Measurements from ENCODE around the gene MASP1.

The MASP1 gene

GRCh38 chr3:187293516-187294430, 2.2 kb upstream of the MASP1 start:
- DNase-seq (ENCODE audit: low spot score), result no peak

GRCh38 chr3:187292631-187293515, 1.3 kb upstream of the MASP1 start:
- DNase-seq (ENCODE audit: low spot score), result no peak

- DNase-seq (ENCODE audit: low spot score), result no peak
Observed at GRCh38 chr3:187292181-187292580, 644 bp upstream of the MASP1 start.

GRCh38 chr3:187291001-187291511, 481 bp downstream of the MASP1 start:
- peak; percentile 48 for DNase-seq (ENCODE audit: low spot score)

GRCh38 chr3:187290503-187290902, 1.0 kb downstream of the MASP1 start:
- DNase-seq (ENCODE audit: low spot score), result no peak

- DNase-seq (ENCODE audit: low spot score), result no peak
Observed at GRCh38 chr3:187288855-187289605, 2.5 kb downstream of the MASP1 start.

- no peak for DNase-seq (ENCODE audit: low spot score)
Observed at GRCh38 chr3:187288131-187288854, 3.2 kb downstream of the MASP1 start.

GRCh38 chr3:187287256-187287655, 4.3 kb downstream of the MASP1 start:
- DNase-seq (ENCODE audit: low spot score), result no peak

- no peak for DNase-seq (ENCODE audit: low spot score)
Observed at GRCh38 chr3:187286467-187287059, 5.0 kb downstream of the MASP1 start.

GRCh38 chr3:187281191-187281714, 10.3 kb downstream of the MASP1 start:
- DNase-seq (ENCODE audit: low spot score), result no peak

GRCh38 chr3:187280644-187281043, 10.9 kb downstream of the MASP1 start:
- DNase-seq (ENCODE audit: low spot score), result no peak

GRCh38 chr3:187277129-187277462, 14.4 kb downstream of the MASP1 start:
- no peak for DNase-seq (ENCODE audit: low spot score)

GRCh38 chr3:187276397-187277128, 15.0 kb downstream of the MASP1 start:
- DNase-seq (ENCODE audit: low spot score), result no peak

- peak; percentile 79 for DNase-seq (ENCODE audit: low spot score)
Observed at GRCh38 chr3:187274977-187275338, 16.6 kb downstream of the MASP1 start.

GRCh38 chr3:187274315-187274976, 17.1 kb downstream of the MASP1 start:
- no peak for DNase-seq (ENCODE audit: low spot score)

GRCh38 chr3:187271582-187271981, 20.0 kb downstream of the MASP1 start:
- DNase-seq (ENCODE audit: low spot score), result no peak

- DNase-seq (ENCODE audit: low spot score), result no peak
Observed at GRCh38 chr3:187269486-187269885, 22.1 kb downstream of the MASP1 start.

- DNase-seq (ENCODE audit: low spot score), result no peak
Observed at GRCh38 chr3:187267306-187267705, 24.2 kb downstream of the MASP1 start.

GRCh38 chr3:187266691-187267090, 24.8 kb downstream of the MASP1 start:
- no peak for DNase-seq (ENCODE audit: low spot score)

Measured in ecto neural progenitor cell (in vitro differentiated cells).